K562 (cell line): ENCODE measurements around the gene ALDH16A1. TPM values are rescaled to one million over a fixed set of nuclear protein-coding genes. Genes with fewer than 3 reads are reported as not detected.

Source experiments
- ATAC-seq: fragments of 200-7000 bp; cut with Tn5 transposase; 3 replicates; pipeline ENCODE4 v1.9.1; 2020; ENCODE audit warnings: moderate library complexity
- BruUV-seq: library from RNA; stranded (reverse); fragments of 400-500 nt; replicated peaks from 2 replicates; lab custom pipeline; 2021; lab: Mats Ljungman, UMichigan
- CTCF ChIA-PET: fragments of 300-600 bp; formaldehyde crosslinking; extraction: SDS; loops from one replicate; lab custom pipeline; 2021; ENCODE audit warnings: low intra/inter-chr PET ratio; lab: Yijun Ruan, JAX
- POLR2A ChIA-PET: fragments of 300-600, 350-650 bp; sonication (Branson Sonifier 250); formaldehyde crosslinking; extraction: SDS; loops from one replicate; lab custom pipeline; 2021; ENCODE audit warnings: antibody characterized with exemption, inconsistent platforms; lab: Yijun Ruan, JAX
- DNase-seq, 4 experiments: peaks; one replicate each; pipeline versions ENCODE4 v3.0.0 to v3.0.0-alpha.2; 2011 to 2018; ENCODE audit warnings: low spot score in 3 of 4, mixed read lengths in 3 of 4; ENCODE audit errors: extremely low read depth in 1 of 4
- FAIRE-seq: peaks from 2 replicates; lab custom pipeline; 2011; peaks lifted over from hg19 to GRCh38; lab: Jason Lieb, UNC
- H2AFZ ChIP-seq: 2 replicates; pipeline ENCODE4 v1.6.0; 2011; ENCODE audit warnings: low read depth, low read length, control low read depth, inconsistent platforms
- H3K27ac ChIP-seq: fragments of 200-600 bp; 3 replicates; pipeline ENCODE4 v1.8.0; 2011; ENCODE audit warnings: low read depth, mild to moderate bottlenecking, control low read depth, inconsistent platforms, low read length, moderate library complexity, mixed read lengths; ENCODE audit errors: extremely low read depth
- H3K27me3 ChIP-seq, 2 experiments: fragments of 300-600 bp in 1 of 2; 2 replicates in 1 of 2; 3 replicates in 1 of 2; pipeline versions ENCODE4 v1.6.0 to v1.8.0; 2011; ENCODE audit warnings: inconsistent platforms in 2 of 2, low read length in 2 of 2, mild to moderate bottlenecking in 1 of 2, mixed read lengths in 1 of 2, moderate library complexity in 1 of 2; ENCODE audit not compliant: control insufficient read depth in 2 of 2, insufficient read depth in 2 of 2
- H3K36me3 ChIP-seq: fragments of 300-600 bp; 3 replicates; pipeline ENCODE4 v1.8.0; 2011; ENCODE audit warnings: mild to moderate bottlenecking, low read length, inconsistent platforms; ENCODE audit not compliant: control insufficient read depth, insufficient read depth
- H3K4me1 ChIP-seq, 2 experiments: fragments of 200-600 bp in 1 of 2; replicated peaks in 1 of 2; 2 replicates in 1 of 2; 3 replicates in 1 of 2; pipeline versions ENCODE4 v1.5.1 to v1.8.0; 2011; ENCODE audit warnings: inconsistent platforms in 2 of 2, low read length in 2 of 2, mild to moderate bottlenecking in 1 of 2, mixed read lengths in 1 of 2, moderate library complexity in 1 of 2; ENCODE audit not compliant: control insufficient read depth in 2 of 2, insufficient read depth in 2 of 2
- H3K4me2 ChIP-seq: 2 replicates; pipeline ENCODE4 v1.6.1; 2011; ENCODE audit warnings: low read length, control low read depth, inconsistent platforms, mixed read lengths; ENCODE audit not compliant: insufficient read depth
- H3K4me3 ChIP-seq: fragments of 200-600 bp; sonication (generic), shearing (Covaris generic); 2 replicates; pipeline ENCODE4 v1.5.1; 2016; ENCODE audit warnings: control low read depth, inconsistent platforms
- H3K79me2 ChIP-seq: fragments of 200-600 bp; 3 replicates; pipeline ENCODE4 v1.8.0; 2011; ENCODE audit warnings: low read length, inconsistent platforms; ENCODE audit not compliant: control insufficient read depth, insufficient read depth
- H3K9ac ChIP-seq, 2 experiments: 2 replicates each; pipeline versions ENCODE4 v1.6.0 to v1.6.1; 2011; ENCODE audit warnings: low read depth in 2 of 2, low read length in 2 of 2, control low read depth in 1 of 2, inconsistent platforms in 1 of 2, mild to moderate bottlenecking in 1 of 2, mixed read lengths in 1 of 2; ENCODE audit not compliant: insufficient read depth in 1 of 2
- H3K9me1 ChIP-seq: one replicate; pipeline ENCODE4 v1.6.0; 2011; ENCODE audit warnings: inconsistent platforms, mild to moderate bottlenecking, low read length, moderate library complexity; ENCODE audit not compliant: control insufficient read depth, insufficient read depth
- H3K9me3 ChIP-seq: replicated peaks from 2 replicates; pipeline ENCODE4 v1.5.1; 2011; ENCODE audit warnings: low read depth, low read length, inconsistent platforms; ENCODE audit not compliant: control insufficient read depth, insufficient read depth
- H4K20me1 ChIP-seq: replicated peaks from 2 replicates; pipeline ENCODE4 v1.6.1; 2011; ENCODE audit warnings: low read length, inconsistent platforms, mixed read lengths; ENCODE audit not compliant: control insufficient read depth, insufficient read depth
- GTF2A2 ChIP-seq: IDR thresholded peaks from 2 replicates; pipeline ENCODE4 v1.6.1; 2016; ENCODE audit warnings: mild to moderate bottlenecking, missing genetic modification characterization, missing compliant biosample characterization
- IFI16 ChIP-seq: fragments of 250-450 bp; sonication (Bioruptor Pico); IDR thresholded peaks from 2 replicates; pipeline ENCODE4 v2.1.2; 2022; ENCODE audit warnings: mild to moderate bottlenecking, inconsistent platforms
- KDM1A ChIP-seq, 2 experiments: fragments of 450-650 bp; IDR thresholded peaks; 2 replicates each; pipeline ENCODE4 v1.6.1; 2016; ENCODE audit warnings: mild to moderate bottlenecking in 2 of 2
- LEF1 ChIP-seq: fragments of 450-650 bp; IDR thresholded peaks from 2 replicates; pipeline ENCODE4 v1.6.1; 2016; ENCODE audit warnings: mild to moderate bottlenecking
- NBN ChIP-seq: fragments of 450-650 bp; IDR thresholded peaks from 2 replicates; pipeline ENCODE4 v1.6.1; 2016; ENCODE audit warnings: low read depth, mild to moderate bottlenecking
- RUNX1 ChIP-seq: sonication (generic); IDR thresholded peaks from 2 replicates; pipeline ENCODE4 v1.6.1; 2016; ENCODE audit warnings: antibody characterized with exemption, low read depth
- SAP30 ChIP-seq: fragments of 200-600 bp; sonication (generic); IDR thresholded peaks from 2 replicates; pipeline ENCODE4 v1.6.1; 2012; ENCODE audit warnings: borderline replicate concordance, low read depth, mild to moderate bottlenecking, moderate library complexity, low read length, control low read depth, inconsistent platforms; ENCODE audit not compliant: insufficient read depth, poor library complexity, severe bottlenecking
- U2AF1 ChIP-seq: fragments of 200-400 bp; formaldehyde crosslinking; optimal IDR thresholded peaks from 2 replicates; pipeline ENCODE3; 2017; ENCODE audit warnings: mild to moderate bottlenecking, low read depth, low read length, moderate library complexity
- ZNF175 ChIP-seq: fragments of 200-800 bp; sonication (Bioruptor generic); IDR thresholded peaks from 2 replicates; pipeline ENCODE4 v1.6.1; 2016; ENCODE audit warnings: low read depth, mild to moderate bottlenecking, missing genetic modification characterization, missing compliant biosample characterization
- ZNF764 ChIP-seq: fragments of 250-450 bp; sonication (Bioruptor Pico); IDR thresholded peaks from 2 replicates; pipeline ENCODE4 v1.4.0; 2020; ENCODE audit warnings: low read depth, mild to moderate bottlenecking, moderate library complexity
- WGBS: fragments of 100-300 bp; shearing (Covaris generic); methylation state at CpG from one replicate; pipeline ENCODE4 v1.1.6; 2016; ENCODE audit warnings: low coverage, mixed read lengths; ENCODE audit not compliant: insufficient coverage; ENCODE audit errors: missing lambda C conversion rate; 5-methylcytosine and 5-hydroxymethylcytosine counted together
- in situ Hi-C: fragments of 300-500 bp; cut with MboI; formaldehyde crosslinking; loops from 4 replicates; pipeline ENCODE4 v1.15.0; 2018; ENCODE audit warnings: inconsistent platforms, mixed read lengths
- intact Hi-C: fragments of 100-400 bp; cut with micrococcal nuclease; formaldehyde crosslinking; loops from 2 replicates; pipeline ENCODE4 v1.14.2; 2022
- polyA plus RNA-seq, 8 experiments: library from polyadenylated mRNA; depleted of rRNA in 4 of 8; stranded (reverse) in 5 of 8; unstranded in 3 of 8; fragments of >200 nt; fragmentation: Nextera tagmentation in 2 of 8; fragmentation: Illumina TruSeq in 1 of 8; extraction: Ambion mirVana in 2 of 8; extraction: Trizol in 1 of 8; gene quantifications; 2 replicates each; pipeline versions ENCODE4 v1.2.1 to v1.2.3, GENCODE V29; 2011 to 2014; ENCODE audit warnings: inconsistent platforms in 1 of 8, missing spikeins in 1 of 8
- total RNA-seq, 7 experiments: library from RNA; depleted of rRNA in 6 of 7; stranded (reverse); fragments of >200 nt in 6 of 7; fragmentation: Illumina TruSeq in 2 of 7; extraction: Trizol in 2 of 7; gene quantifications; 2 replicates each; pipeline versions ENCODE4 v1.2.1 to v1.2.3, GENCODE V29; 2011 to 2021; ENCODE audit warnings: low replicate concordance in 1 of 7
- TF ChIP-seq, protein P1 (sequence below): IDR thresholded peaks from 2 replicates; pipeline ENCODE4 v1.6.1; 2011; ENCODE audit warnings: borderline replicate concordance, low read depth, mild to moderate bottlenecking, moderate library complexity, low read length; ENCODE audit not compliant: insufficient read depth, poor library complexity, severe bottlenecking
- TF ChIP-seq, protein P2 (sequence below): fragments of 450-650 bp; IDR thresholded peaks from 2 replicates; pipeline ENCODE4 v1.7.1; 2018; ENCODE audit warnings: mild to moderate bottlenecking, low read depth; ENCODE audit not compliant: partially characterized antibody
- TF ChIP-seq, protein P3 (sequence below), 2 experiments: fragments of 450-650 bp in 1 of 2; sonication (generic) in 1 of 2; formaldehyde crosslinking; conservative IDR thresholded peaks; 2 replicates each; pipeline versions ENCODE4 v1.4.0 to v1.8.1; 2020 to 2022; ENCODE audit warnings: mild to moderate bottlenecking in 1 of 2, missing genetic modification reagents in 1 of 2
- TF ChIP-seq, protein P4 (sequence below), 2 experiments: fragments of 450-650 bp; conservative IDR thresholded peaks; 2 replicates each; pipeline ENCODE4 v1.6.1; 2017; ENCODE audit warnings: mild to moderate bottlenecking in 2 of 2, moderate library complexity in 2 of 2

Gene ALDH16A1
- total and polyA plus RNA-seq, 9 of the 15 experiments (the other 6 are each of a cell fraction or from before 2014, with no cell fraction given) = 2.2 to 52.2 (median 7.6) TPM

DNA sequence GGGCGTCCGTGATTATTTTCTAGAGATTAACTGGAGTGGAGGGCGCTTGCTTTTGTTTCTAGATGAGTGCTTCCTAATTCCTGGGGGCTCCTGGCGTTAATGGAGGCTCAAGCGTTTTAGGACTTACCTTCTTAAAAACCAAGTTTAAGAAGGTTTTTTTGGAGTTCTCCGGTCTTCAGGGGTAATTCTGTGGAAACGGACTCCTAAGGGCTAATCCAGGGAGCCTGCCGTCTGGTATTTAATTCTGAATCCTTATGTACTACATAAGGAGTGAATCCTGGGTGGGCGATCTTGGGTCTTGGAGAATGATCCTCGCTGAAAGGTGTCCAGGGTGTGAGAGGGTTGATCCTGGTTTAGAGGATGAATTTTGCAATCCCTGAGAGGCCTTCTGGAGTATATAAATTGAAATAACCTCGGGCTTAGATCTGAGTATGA lies 43.6 kb downstream of the ALDH16A1 start:
- DNase-seq (no peak), FAIRE-seq (no peak), ATAC-seq (no peak)
- ChIA-PET POLR2A (interaction anchor here (0.6 to 2.7 kb wide), 14 partner anchors 9 to 221 kb away, joined by 3 to 20 read pairs (median 6); partner anchors contain the start of genes NOSIP, PRMT1, RCN3 and RPL13A), CTCF (interaction anchor here (1.1 kb wide), 1 partner anchor 73 kb away, joined by 3 read pairs; no protein-coding TSS in a partner anchor)
- H3K79me2 ChIP-seq = peaks cover 35% of the 10 kb centered on the region
- peak overlapping the region; percentile 97 for H3K4me2 ChIP-seq
- H3K27ac ChIP-seq = peak overlapping the region; percentile 94
- H3K27me3 ChIP-seq = no peaks in the 10 kb centered on the region
- BruUV-seq = TSS peak; percentile 43
- WGBS = 0% methylated on average over 9 of the region's 11 CpGs
- H3K4me3 ChIP-seq = peak overlapping the region; percentile 89
- intact Hi-C loops (loop anchor here (1.0 kb wide), 1 partner anchor 270 kb away; no protein-coding TSS in a partner anchor), in situ Hi-C loops (loop anchor here (10.0 kb wide), 1 partner anchor 378 kb away; the partner anchor contains the start of genes AKT1S1 and TBC1D17)
- H3K36me3 ChIP-seq = peaks cover 50% of the 10 kb centered on the region
- peaks cover 32% of the 10 kb centered on the region for H4K20me1 ChIP-seq
- peaks cover 7% of the 10 kb centered on the region for H3K9me1 ChIP-seq
- peak overlapping the region; percentile 96 to 99 for H3K9ac ChIP-seq
- H3K9me3 ChIP-seq = no peaks in the 10 kb centered on the region
- 0 out of 2 replicates have a peak overlapping the region, but pooled peaks have one; percentile 1 for H2AFZ ChIP-seq
- H3K4me1 ChIP-seq = peaks cover 33 to 42% of the 10 kb centered on the region in 2 experiments; a peak in 4 of 5 replicates
- TF ChIP-seq LEF1 (0 out of 2 replicates have a peak, but pooled peaks have one; percentile 13), NBN (peak; percentile 30; the same call in 1 of the 2 replicates), U2AF1 (no peak), SAP30 (no peak), GTF2A2 (tag) (peak; percentile 51; the same call in 1 of the 2 replicates), IFI16 (CRISPR knock-in tag) (no peak), KDM1A (IDR thresholded peaks at IDR 0.05) (no peak), RUNX1 (no peak), ZNF175 (CRISPR knock-in tag) (no peak), ZNF764 (CRISPR knock-in tag) (no peak)
- TF ChIP-seq, protein P1, sequence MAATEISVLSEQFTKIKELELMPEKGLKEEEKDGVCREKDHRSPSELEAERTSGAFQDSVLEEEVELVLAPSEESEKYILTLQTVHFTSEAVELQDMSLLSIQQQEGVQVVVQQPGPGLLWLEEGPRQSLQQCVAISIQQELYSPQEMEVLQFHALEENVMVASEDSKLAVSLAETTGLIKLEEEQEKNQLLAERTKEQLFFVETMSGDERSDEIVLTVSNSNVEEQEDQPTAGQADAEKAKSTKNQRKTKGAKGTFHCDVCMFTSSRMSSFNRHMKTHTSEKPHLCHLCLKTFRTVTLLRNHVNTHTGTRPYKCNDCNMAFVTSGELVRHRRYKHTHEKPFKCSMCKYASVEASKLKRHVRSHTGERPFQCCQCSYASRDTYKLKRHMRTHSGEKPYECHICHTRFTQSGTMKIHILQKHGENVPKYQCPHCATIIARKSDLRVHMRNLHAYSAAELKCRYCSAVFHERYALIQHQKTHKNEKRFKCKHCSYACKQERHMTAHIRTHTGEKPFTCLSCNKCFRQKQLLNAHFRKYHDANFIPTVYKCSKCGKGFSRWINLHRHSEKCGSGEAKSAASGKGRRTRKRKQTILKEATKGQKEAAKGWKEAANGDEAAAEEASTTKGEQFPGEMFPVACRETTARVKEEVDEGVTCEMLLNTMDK = no peak
- TF ChIP-seq, protein P2, sequence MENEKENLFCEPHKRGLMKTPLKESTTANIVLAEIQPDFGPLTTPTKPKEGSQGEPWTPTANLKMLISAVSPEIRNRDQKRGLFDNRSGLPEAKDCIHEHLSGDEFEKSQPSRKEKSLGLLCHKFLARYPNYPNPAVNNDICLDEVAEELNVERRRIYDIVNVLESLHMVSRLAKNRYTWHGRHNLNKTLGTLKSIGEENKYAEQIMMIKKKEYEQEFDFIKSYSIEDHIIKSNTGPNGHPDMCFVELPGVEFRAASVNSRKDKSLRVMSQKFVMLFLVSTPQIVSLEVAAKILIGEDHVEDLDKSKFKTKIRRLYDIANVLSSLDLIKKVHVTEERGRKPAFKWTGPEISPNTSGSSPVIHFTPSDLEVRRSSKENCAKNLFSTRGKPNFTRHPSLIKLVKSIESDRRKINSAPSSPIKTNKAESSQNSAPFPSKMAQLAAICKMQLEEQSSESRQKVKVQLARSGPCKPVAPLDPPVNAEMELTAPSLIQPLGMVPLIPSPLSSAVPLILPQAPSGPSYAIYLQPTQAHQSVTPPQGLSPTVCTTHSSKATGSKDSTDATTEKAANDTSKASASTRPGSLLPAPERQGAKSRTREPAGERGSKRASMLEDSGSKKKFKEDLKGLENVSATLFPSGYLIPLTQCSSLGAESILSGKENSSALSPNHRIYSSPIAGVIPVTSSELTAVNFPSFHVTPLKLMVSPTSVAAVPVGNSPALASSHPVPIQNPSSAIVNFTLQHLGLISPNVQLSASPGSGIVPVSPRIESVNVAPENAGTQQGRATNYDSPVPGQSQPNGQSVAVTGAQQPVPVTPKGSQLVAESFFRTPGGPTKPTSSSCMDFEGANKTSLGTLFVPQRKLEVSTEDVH = peak; percentile 59
- TF ChIP-seq, protein P3, sequence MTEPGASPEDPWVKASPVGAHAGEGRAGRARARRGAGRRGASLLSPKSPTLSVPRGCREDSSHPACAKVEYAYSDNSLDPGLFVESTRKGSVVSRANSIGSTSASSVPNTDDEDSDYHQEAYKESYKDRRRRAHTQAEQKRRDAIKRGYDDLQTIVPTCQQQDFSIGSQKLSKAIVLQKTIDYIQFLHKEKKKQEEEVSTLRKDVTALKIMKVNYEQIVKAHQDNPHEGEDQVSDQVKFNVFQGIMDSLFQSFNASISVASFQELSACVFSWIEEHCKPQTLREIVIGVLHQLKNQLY (CRISPR knock-in tag; conservative IDR thresholded peaks at IDR 0.05) = no peak
- TF ChIP-seq, protein P4, sequence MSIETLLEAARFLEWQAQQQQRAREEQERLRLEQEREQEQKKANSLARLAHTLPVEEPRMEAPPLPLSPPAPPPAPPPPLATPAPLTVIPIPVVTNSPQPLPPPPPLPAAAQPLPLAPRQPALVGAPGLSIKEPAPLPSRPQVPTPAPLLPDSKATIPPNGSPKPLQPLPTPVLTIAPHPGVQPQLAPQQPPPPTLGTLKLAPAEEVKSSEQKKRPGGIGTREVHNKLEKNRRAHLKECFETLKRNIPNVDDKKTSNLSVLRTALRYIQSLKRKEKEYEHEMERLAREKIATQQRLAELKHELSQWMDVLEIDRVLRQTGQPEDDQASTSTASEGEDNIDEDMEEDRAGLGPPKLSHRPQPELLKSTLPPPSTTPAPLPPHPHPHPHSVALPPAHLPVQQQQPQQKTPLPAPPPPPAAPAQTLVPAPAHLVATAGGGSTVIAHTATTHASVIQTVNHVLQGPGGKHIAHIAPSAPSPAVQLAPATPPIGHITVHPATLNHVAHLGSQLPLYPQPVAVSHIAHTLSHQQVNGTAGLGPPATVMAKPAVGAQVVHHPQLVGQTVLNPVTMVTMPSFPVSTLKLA (conservative IDR thresholded peaks at IDR 0.05) = no peak
